HG03095 (cell line): ENCODE data around the gene TBC1D20.
"Not testable (repeated sequence)": the region's sequence is repeated elsewhere in the genome, so short reads cannot be mapped to it uniquely, and the experiment has no call there.

ENCODE experiments used
- ATAC-seq: cut with Tn5 transposase; IDR thresholded peaks from one replicate; pipeline ENCODE4 v1.9.1; 2021; ENCODE audit warnings: moderate library complexity; ENCODE audit not compliant: unreplicated experiment

The TBC1D20 gene

GRCh38 chr20:462199-462991 is at the start of gene TBC1D20:
Gene TBC1D20, minus strand, starts transcription at chr20:462533. Its CDS starts 128 bp downstream, at chr20:462405.
- ATAC-seq: peak; percentile 92

GRCh38 chr20:510328-511057 is 48.2 kb upstream of the TBC1D20 start:
- ATAC-seq: not testable (repeated sequence)

GRCh38 chr20:508364-508787 is 46.0 kb upstream of the TBC1D20 start:
- ATAC-seq: not testable (repeated sequence)

GRCh38 chr20:507761-508332 is 45.5 kb upstream of the TBC1D20 start:
- ATAC-seq: no peak

GRCh38 chr20:507006-507758 is 44.8 kb upstream of the TBC1D20 start:
- no peak for ATAC-seq

- no peak for ATAC-seq
Observed at GRCh38 chr20:504632-505075, 42.3 kb upstream of the TBC1D20 start.

- ATAC-seq: no peak
Observed at GRCh38 chr20:503048-503737, 40.9 kb upstream of the TBC1D20 start.

- ATAC-seq: no peak
Observed at GRCh38 chr20:497979-498378, 35.6 kb upstream of the TBC1D20 start.

- ATAC-seq: no peak
Observed at GRCh38 chr20:496126-496696, 33.9 kb upstream of the TBC1D20 start.

- ATAC-seq: no peak
Observed at GRCh38 chr20:492159-492558, 29.8 kb upstream of the TBC1D20 start.

- ATAC-seq: no peak
Observed at GRCh38 chr20:487655-488054, 25.3 kb upstream of the TBC1D20 start.

- ATAC-seq: no peak
Observed at GRCh38 chr20:483815-484644, 21.7 kb upstream of the TBC1D20 start.

- ATAC-seq: no peak
Observed at GRCh38 chr20:481167-481566, 18.8 kb upstream of the TBC1D20 start.

GRCh38 chr20:480044-480443 is 17.7 kb upstream of the TBC1D20 start:
- ATAC-seq: no peak

- ATAC-seq: no peak
Observed at GRCh38 chr20:479487-479886, 17.2 kb upstream of the TBC1D20 start.

GRCh38 chr20:478949-479429 is 16.7 kb upstream of the TBC1D20 start:
- no peak for ATAC-seq

- ATAC-seq: no peak
Observed at GRCh38 chr20:478010-478948, 15.9 kb upstream of the TBC1D20 start.
